Dermis blood vessel endothelial cell (primary cell): ENCODE results near the gene WNT4. TPM values are rescaled to one million over a fixed set of nuclear protein-coding genes. Genes with fewer than 3 reads are reported as not detected.
A peak's percentile ranks its signal among the peaks of the same experiment; 100 is the strongest.

Experiments used
- DNase-seq: peaks from one replicate; pipeline ENCODE4 v3.0.0; 2010
- total RNA-seq: library from RNA; depleted of rRNA; stranded (reverse); fragments of >200 nt; gene quantifications from 2 replicates; pipeline ENCODE4 v1.2.3, GENCODE V29; 2014

Gene WNT4
- total RNA-seq, 1 donor from 2014 or later = under 0.01 TPM

DNA sequence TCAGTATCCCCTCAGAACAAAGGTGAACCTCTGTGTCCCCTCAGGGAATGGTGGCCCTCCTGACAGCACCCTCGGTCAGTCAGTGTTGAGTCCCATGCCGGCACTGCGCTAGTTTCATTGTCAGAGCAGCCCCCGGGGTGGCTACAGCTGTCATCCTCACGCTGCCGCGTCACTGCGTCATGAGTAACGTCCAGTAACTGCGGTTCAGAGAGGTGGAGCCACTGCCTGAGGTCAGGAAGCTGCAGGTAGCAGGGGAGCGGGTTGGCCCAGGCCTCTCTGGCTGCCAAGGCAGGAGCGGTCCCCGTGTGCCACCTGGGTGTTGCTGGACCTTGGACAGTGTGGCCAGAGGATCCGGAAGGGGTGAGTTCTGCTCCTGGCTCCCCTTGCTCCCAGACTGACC, 20.2 kb upstream of the WNT4 start:
- peak; percentile 5 for DNase-seq

DNA sequence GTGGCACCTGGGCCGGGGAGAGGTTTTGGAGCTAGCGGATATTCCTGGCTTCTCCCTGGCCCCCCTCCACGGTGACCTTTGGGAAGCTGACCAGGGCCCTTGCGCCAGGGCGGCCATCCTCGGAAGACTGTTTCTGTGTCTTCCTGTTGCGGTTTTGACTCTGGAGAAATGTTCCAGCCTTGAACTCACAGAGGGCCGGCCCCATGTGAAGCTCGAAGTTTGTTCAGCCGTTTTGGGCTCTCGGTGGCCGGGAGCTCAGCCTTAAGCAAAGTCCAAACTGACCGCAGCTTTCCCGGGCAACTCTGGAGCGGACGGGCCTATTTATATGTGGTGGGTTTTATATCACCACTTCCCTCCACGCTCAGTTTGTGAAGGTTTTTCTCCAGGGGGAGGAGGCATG, 17.0 kb upstream of the WNT4 start:
- DNase-seq = no peak

DNA sequence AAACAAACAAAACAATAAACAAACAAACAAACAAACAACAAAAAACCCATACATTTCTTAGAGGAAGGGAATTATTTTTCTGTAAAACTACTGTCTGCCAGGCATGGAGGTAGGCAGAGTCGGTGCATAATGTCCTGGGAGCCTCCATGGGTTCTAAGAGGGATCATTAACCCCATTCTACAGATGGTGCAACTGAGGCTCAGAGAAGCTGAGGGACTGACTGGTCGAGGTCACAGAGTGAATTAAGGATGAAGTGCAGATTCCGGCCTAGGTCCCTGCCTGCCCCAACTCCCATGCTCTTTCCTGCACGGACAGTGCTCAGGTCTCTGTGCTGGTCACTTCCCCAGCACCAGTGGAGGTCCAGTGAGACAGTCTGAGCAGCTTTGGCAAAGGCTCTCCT, 15.8 kb upstream of the WNT4 start:
- DNase-seq = no peak

GRCh38 chr1:22157359-22157966, 14.6 kb upstream of the WNT4 start:
- DNase-seq = no peak

GRCh38 chr1:22155517-22155916, 12.6 kb upstream of the WNT4 start:
- no peak for DNase-seq

DNA sequence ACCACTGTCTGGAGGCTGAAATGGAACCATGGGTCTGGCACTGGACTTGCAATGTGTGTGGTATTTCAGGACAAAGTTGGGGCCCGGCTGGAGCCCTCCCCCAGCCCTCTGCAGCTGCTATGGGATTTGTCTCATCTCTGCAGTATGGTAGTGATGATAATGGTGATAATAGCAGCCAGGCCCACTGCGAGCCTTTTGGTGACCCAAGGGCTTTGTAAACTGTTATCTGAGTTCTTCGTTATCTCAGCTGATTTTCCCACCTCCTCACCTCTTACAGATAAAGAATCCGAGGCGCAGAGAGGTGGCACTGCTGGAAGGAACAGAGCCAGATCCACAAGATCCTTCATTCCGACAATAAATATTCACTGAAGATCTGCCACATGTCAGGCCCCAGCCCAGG, 11.7 kb upstream of the WNT4 start:
- no peak for DNase-seq

- no peak for DNase-seq
Measured at GRCh38 chr1:22153660-22154437, 11.0 kb upstream of the WNT4 start.

DNA sequence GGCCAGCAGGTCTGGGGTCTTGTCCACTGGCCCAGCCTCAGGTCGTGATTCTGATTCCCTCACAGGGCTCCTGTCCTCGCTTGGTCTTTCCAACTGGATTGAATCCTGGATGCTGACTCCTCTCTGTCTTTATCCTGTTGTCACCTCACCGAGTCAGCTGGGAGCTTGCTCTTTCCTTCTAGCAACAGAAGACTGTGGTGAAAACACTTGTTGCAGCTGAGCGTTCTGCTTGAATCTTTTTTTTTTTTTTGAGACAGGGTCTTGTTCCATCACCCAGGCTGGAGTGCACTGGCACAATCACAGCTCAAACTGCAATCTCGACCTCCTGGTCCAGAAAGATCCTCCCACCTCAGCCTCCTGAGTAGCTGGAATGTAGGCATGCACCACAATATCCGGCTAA, 8.0 kb upstream of the WNT4 start:
- no peak for DNase-seq

DNA sequence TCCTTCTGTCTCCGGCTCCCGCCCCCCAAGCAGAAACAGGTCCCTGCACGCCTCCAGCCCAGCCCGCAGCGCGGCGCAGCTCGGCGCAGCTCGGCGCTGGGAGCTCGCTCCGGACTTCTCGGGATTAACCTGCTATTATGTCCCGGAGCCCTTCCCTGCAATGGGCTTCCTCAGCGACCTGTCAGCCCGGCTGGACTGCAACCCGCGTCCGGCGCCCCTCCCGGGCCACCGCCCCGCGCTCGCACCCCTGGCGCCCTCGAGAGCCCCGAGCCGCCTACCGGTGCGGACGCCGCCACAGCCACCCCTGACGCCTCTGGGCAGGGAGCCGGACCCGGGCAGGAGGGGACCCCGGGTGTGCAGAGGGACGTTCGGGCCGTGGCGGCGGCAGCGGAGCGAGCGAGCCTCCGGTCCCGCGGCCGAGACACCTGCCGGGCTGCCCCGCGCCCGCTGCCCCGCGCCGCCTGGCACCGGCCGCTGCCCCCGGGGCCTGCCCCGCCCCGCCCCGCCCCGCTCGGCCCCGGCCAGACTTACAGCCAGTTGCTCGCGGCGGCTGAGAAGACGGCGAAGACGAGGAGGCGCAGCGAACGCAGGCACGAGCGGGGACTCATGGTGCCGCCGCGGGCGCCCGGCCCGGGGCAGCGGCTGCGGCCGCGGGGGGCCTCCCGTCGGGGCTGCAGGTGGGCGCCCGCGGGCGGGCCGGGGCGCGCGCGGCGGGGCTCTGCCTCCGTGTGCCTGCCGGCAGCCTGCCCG, 407 bp downstream of the WNT4 start:
- peak; percentile 58 for DNase-seq

GRCh38 chr1:22141554-22142314, 1.2 kb downstream of the WNT4 start:
- peak; percentile 7 for DNase-seq

GRCh38 chr1:22140694-22141093, 2.2 kb downstream of the WNT4 start:
- no peak for DNase-seq

GRCh38 chr1:22139817-22140216, 3.1 kb downstream of the WNT4 start:
- DNase-seq = no peak

DNA sequence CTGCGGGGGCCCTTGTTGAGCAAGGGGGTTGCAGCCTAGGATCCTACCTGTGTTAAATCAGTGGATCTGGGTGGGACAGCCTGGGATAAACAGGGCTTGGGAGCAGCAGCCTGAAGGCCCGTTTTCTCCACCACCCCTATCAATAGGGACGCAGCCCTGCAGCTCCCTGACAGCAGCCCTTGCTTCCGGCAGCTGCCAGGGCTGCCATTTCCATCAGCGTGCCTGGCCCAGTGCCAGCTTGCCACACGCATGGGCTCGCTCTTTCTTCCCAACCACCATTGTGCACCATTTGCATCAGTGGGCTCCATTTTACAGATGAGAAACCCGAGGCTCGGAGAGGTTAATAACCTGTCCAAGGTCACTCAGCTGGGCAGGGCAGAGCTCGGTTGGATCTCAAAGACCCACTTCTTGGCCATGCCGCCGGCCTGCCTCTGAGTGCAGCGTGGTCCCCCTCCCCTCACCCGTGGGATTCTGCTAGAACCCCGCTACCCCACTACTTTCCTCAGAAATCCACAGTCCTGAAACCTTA, 3.8 kb downstream of the WNT4 start:
- peak; percentile 13 for DNase-seq

GRCh38 chr1:22137004-22137720, 5.7 kb downstream of the WNT4 start:
- no peak for DNase-seq

GRCh38 chr1:22133931-22134324, 9.0 kb downstream of the WNT4 start:
- DNase-seq = no peak

DNA sequence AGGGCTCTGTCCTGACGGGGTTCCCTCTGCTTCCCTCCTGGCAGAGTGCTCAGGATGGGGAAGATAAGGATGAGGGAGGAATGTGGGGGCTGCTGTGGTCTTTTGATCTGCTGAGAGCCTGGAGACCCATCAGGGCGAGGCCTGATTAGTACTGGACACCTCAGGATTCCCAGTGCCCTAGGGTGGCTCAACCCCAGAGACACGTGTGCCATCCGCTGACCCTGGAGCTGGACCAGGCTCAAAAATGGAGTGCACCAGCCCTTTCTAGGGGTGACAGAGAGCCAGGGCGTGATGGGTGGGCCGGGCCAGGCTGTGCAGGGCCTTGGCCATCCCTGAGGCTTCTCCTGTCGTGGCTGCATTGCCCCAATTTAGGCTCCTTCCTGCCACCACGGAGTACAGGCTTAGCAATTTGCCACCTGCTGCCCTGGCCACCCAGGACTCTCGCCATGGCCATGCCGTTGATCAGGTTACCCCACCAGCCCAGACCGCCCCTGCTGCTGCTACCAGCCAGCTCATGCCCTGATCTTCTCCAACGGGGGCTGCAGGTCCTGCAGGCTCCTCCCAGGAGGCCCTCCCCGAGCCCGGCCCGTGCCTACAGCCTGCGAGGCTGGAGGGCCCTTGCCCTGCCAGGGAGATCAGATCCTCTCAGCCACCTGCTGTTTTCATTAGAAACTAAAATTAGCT, 9.5 kb downstream of the WNT4 start:
- DNase-seq = no peak

GRCh38 chr1:22132517-22133235, 10.2 kb downstream of the WNT4 start:
- DNase-seq = peak; percentile 79

DNA sequence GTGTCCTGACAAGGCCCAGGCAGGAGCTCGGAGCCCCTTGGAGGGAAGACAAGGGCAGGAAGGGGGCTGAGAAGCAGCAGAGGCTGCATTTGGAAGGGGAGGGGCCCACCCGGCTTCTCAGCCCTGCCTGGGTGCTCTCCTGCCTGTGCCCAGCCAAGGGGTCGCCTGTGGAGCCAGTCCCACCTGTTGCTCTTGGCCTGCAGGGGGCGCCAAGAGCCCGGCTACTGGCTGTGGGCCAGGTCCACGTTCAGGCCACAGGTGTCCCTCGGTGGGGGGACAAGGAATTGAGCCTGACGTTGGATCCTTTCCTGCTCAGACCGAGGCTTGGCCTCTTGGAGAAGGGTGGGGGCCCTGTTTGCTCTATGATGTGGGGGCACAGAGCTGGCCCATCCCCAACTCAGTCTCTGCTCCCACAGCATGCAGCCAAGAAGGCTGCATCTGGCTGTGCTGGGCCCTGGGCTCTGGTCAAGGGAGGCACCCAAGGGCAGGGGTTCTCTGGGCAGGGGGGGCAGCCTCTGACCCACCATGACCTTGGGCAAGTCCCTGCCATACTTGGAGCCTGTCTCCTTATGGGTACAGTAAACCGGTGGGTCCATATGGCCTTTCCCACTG, 10.9 kb downstream of the WNT4 start:
- DNase-seq = peak; percentile 66

DNA sequence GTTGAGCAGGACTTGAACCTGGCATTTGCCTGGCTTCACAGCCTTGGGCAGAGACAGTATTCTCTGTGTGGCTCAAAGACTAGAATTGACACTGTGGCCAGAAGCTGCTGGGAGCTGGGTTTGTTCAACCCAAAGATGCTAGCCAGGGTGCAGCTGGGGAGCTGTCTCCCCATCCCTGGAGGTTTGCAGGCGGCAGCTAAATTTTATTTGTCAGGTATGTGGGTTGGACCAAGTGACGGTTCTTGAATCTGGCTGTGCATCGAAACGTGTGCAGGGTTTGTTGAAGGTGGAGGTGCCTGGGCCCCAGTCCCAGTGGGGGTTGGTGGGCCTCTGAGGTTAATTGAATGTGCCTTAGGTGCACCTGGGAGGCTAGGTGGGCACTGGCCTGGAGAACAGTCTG, 11.8 kb downstream of the WNT4 start:
- DNase-seq = no peak

- DNase-seq = no peak
Measured at GRCh38 chr1:22129501-22130117, 13.3 kb downstream of the WNT4 start.
